ENCODE data around the gene ARPC1A.
"Not testable (repeated sequence)": the region's sequence is repeated elsewhere in the genome, so short reads cannot be mapped to it uniquely, and the experiment has no call there.

The ARPC1A gene

DNA sequence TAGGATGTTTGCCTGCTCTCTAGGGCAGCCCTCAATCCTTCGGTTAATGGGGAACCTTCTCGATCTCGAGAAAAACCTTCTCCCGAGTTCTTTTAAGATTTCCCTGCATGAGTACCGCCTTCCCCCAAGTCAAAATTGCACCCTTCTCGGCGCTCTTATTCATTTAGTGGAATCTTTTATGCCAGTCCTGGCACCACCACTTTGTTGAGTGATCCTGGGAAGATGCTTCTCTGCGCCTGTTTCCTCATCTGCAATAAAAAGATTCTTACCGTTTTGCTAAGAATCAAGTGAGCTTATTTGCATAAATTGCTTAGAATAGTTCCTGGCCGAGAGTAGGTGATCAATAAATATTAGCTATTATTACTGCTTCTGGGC lies 697 bp downstream of the ARPC1A start:
- H4K8ac ChIP-seq (ENCODE audit: low read length), result no peak overlapping the region
- H3K14ac ChIP-seq (ENCODE audit: low read length in 2 of 2), result no peak overlapping the region
- peak overlapping the region in 1 of 2 experiments; percentile 67 for H3K18ac ChIP-seq (ENCODE audit: low read depth in 1 of 2, low read length in 2 of 2)
- H4K91ac ChIP-seq (ENCODE audit: low read length), result no peak overlapping the region
- peaks cover 16% of the 10 kb centered on the region for H3K4me1 ChIP-seq (ENCODE audit: control insufficient read depth, insufficient read depth, low read depth, low read length)
- peak overlapping the region; percentile 69 for H3K4me2 ChIP-seq (ENCODE audit: low read length, poor library complexity, severe bottlenecking)
- H3K4ac ChIP-seq (ENCODE audit: low read depth in 1 of 2, low read length in 2 of 2), result peak overlapping the region in 1 of 2 experiments; percentile 89
- H3K9me3 ChIP-seq (ENCODE audit: control insufficient read depth, low read length), result no peaks in the 10 kb centered on the region
- no peak overlapping the region for H2BK15ac ChIP-seq (ENCODE audit: low read depth, poor library complexity, severe bottlenecking)
- no peak overlapping the region for H2BK120ac ChIP-seq (ENCODE audit: low read depth, low read length)
- no peak overlapping the region for H2AFZ ChIP-seq (ENCODE audit: low read depth, low read length)
- H3K27me3 ChIP-seq (ENCODE audit: control insufficient read depth in 1 of 2, insufficient read depth in 1 of 2, low read length in 2 of 2), result no peaks in the 10 kb centered on the region
- H3K79me1 ChIP-seq (replicated peaks; ENCODE audit: low read length, poor library complexity, severe bottlenecking), result peaks cover 6% of the 10 kb centered on the region
- DNase-seq, result no peak
- H3K36me3 ChIP-seq (ENCODE audit: control insufficient read depth in 1 of 2, insufficient read depth in 2 of 2, low read depth in 1 of 2, low read length in 2 of 2), result peaks cover 0 to 3% of the 10 kb centered on the region in 2 experiments
- H3K4me3 ChIP-seq (ENCODE audit: insufficient read depth in 1 of 2, low read depth in 1 of 2, low read length in 2 of 2), result peak overlapping the region; percentile 82 to 90
- no peak overlapping the region for H2BK5ac ChIP-seq (ENCODE audit: low read depth, low read length, poor library complexity, severe bottlenecking)
- 12% methylated on average over 8 of the region's 10 CpGs for WGBS
- no peak overlapping the region for H2BK12ac ChIP-seq (ENCODE audit: low read length in 2 of 2)
- no peak overlapping the region for H2AK5ac ChIP-seq (ENCODE audit: low read length, severe bottlenecking)
- H3K9ac ChIP-seq (ENCODE audit: low read length), result peak overlapping the region; percentile 93
- peak overlapping the region in 1 of 2 experiments; percentile 83 for H3K23ac ChIP-seq (ENCODE audit: low read length in 2 of 2)
- H3K27ac ChIP-seq (ENCODE audit: low read length, poor library complexity, severe bottlenecking), result no peak overlapping the region

DNA sequence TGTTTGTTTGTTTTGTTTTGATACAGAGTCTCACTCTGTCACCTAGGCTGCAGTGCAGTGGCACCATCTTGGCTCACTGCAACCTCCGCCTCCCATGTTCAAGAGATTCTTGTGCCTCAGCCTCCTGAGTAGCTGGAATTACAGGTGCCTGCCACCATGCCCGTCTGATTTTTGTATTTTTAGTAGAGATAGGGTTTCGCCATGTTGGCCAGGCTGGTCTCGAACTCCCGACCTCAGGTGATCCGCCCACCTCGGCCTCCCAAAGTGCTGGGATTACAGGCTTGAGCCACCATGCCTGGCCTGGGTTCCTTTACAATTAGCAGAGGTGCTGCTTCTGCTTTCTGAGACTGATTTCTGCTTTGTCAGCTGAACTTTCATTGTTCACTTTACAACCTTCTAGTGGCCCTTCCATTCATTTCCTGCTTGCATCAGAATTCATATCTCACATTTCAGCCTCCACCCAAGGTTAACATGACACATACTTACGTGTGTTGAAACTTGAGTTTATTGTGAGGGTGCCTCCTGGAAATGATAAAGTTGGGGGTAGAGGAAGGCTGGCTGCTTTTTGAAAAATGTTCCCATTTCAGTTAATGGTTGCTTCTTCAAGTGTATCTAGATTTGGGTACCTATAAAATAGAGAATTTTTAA lies 4.7 kb downstream of the ARPC1A start:
- not testable (repeated sequence) for H3K79me1 ChIP-seq (replicated peaks; ENCODE audit: low read length, poor library complexity, severe bottlenecking); H3K27me3 ChIP-seq (ENCODE audit: control insufficient read depth in 1 of 2, insufficient read depth in 1 of 2, low read length in 2 of 2); H4K8ac ChIP-seq (ENCODE audit: low read length); H3K9me3 ChIP-seq (ENCODE audit: control insufficient read depth, low read length); H2BK5ac ChIP-seq (ENCODE audit: low read depth, low read length, poor library complexity, severe bottlenecking); H3K4ac ChIP-seq (ENCODE audit: low read depth in 1 of 2, low read length in 2 of 2); H4K91ac ChIP-seq (ENCODE audit: low read length); H3K18ac ChIP-seq (ENCODE audit: low read depth in 1 of 2, low read length in 2 of 2); H3K14ac ChIP-seq (ENCODE audit: low read length in 2 of 2); H3K23ac ChIP-seq (ENCODE audit: low read length in 2 of 2); H2AK5ac ChIP-seq (ENCODE audit: low read length, severe bottlenecking); H3K4me1 ChIP-seq (ENCODE audit: control insufficient read depth, insufficient read depth, low read depth, low read length); H2BK15ac ChIP-seq (ENCODE audit: low read depth, poor library complexity, severe bottlenecking); H2BK120ac ChIP-seq (ENCODE audit: low read depth, low read length); H2AFZ ChIP-seq (ENCODE audit: low read depth, low read length); H2BK12ac ChIP-seq (ENCODE audit: low read length in 2 of 2)
- peaks cover 11 to 21% of the 10 kb centered on the region in 2 experiments for H3K36me3 ChIP-seq (ENCODE audit: control insufficient read depth in 1 of 2, insufficient read depth in 2 of 2, low read depth in 1 of 2, low read length in 2 of 2)
- H3K9ac ChIP-seq (ENCODE audit: low read length), result peak overlapping the region; percentile 70
- H3K4me2 ChIP-seq (ENCODE audit: low read length, poor library complexity, severe bottlenecking), result peak overlapping the region; percentile 33
- H3K27ac ChIP-seq (ENCODE audit: low read length, poor library complexity, severe bottlenecking), result peak overlapping the region; percentile 47
- H3K4me3 ChIP-seq (ENCODE audit: insufficient read depth in 1 of 2, low read depth in 1 of 2, low read length in 2 of 2), result peak overlapping the region in 1 of 2 experiments; percentile 41
- 81% methylated on average over 8 of the region's 8 CpGs for WGBS
- peak; percentile 60 for DNase-seq

DNA sequence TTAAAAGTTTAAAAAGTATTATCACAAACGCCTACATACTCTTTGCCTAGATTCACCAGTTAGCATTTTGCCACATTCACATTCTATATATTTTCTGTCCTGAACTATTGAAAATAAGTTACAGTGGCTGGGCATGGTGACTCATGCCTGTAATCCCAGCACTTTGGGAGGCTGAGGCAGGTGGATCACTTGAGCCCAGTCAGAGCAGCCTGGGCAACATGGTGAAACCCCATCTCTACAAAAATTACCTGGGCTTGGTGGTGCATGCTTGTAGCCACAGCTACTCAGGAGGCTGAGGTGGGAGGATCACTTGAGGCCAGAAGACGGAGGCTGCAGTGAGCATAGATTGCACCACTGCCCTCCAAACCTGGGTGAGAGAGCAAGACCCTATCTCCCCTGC lies 5.3 kb downstream of the ARPC1A start:
- Histone ChIP-seq H2BK12ac (ENCODE audit: low read length in 2 of 2) (peak overlapping the region in 1 of 2 experiments; percentile 25), H3K4me1 (ENCODE audit: control insufficient read depth, insufficient read depth, low read depth, low read length) (peaks cover 10% of the 10 kb centered on the region), H3K18ac (ENCODE audit: low read depth in 1 of 2, low read length in 2 of 2) (no peak overlapping the region), H2BK120ac (ENCODE audit: low read depth, low read length) (no peak overlapping the region), H2BK15ac (ENCODE audit: low read depth, poor library complexity, severe bottlenecking) (no peak overlapping the region), H3K4me3 (ENCODE audit: insufficient read depth in 1 of 2, low read depth in 1 of 2, low read length in 2 of 2) (peak overlapping the region in 1 of 2 experiments; percentile 41), H3K36me3 (ENCODE audit: control insufficient read depth in 1 of 2, insufficient read depth in 2 of 2, low read depth in 1 of 2, low read length in 2 of 2) (peaks cover 11 to 26% of the 10 kb centered on the region in 2 experiments), H3K4me2 (ENCODE audit: low read length, poor library complexity, severe bottlenecking) (no peak overlapping the region), H3K14ac (ENCODE audit: low read length in 2 of 2) (no peak overlapping the region), H2AFZ (ENCODE audit: low read depth, low read length) (no peak overlapping the region), H2AK5ac (ENCODE audit: low read length, severe bottlenecking) (no peak overlapping the region), H2BK5ac (ENCODE audit: low read depth, low read length, poor library complexity, severe bottlenecking) (no peak overlapping the region), H3K9me3 (ENCODE audit: control insufficient read depth, low read length) (no peaks in the 10 kb centered on the region), H3K23ac (ENCODE audit: low read length in 2 of 2) (no peak overlapping the region), H3K4ac (ENCODE audit: low read depth in 1 of 2, low read length in 2 of 2) (no peak overlapping the region), H4K8ac (ENCODE audit: low read length) (no peak overlapping the region), H3K79me1 (replicated peaks; ENCODE audit: low read length, poor library complexity, severe bottlenecking) (peaks cover 3% of the 10 kb centered on the region), H3K27me3 (ENCODE audit: control insufficient read depth in 1 of 2, insufficient read depth in 1 of 2, low read length in 2 of 2) (no peaks in the 10 kb centered on the region), H3K9ac (ENCODE audit: low read length) (peak overlapping the region; percentile 70), H3K27ac (ENCODE audit: low read length, poor library complexity, severe bottlenecking) (peak overlapping the region; percentile 29), H4K91ac (ENCODE audit: low read length) (no peak overlapping the region)
- no peak for DNase-seq
- WGBS, result 95% methylated on average over 2 of the region's 2 CpGs

DNA sequence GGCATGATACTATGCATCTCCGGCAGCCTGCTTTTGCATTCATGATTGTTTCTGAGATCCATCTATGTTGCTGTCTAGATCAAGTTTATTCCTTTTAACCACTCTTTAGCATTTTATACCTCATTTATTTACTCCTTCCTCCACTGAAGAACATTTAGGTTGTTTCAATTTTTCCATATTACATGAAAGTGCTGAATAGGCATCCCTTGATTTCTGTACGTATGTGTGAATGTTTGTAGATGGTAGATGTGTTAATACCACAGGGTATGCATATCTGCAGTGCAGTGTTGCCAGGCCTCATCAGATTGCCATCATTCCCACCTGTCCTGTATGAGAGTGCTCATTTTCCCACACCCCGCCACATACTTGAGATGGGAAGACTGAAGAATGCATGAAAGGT lies 13.9 kb downstream of the ARPC1A start:
- Histone ChIP-seq H3K27ac (ENCODE audit: low read length, poor library complexity, severe bottlenecking) (no peak overlapping the region), H3K4me1 (ENCODE audit: control insufficient read depth, insufficient read depth, low read depth, low read length) (peaks cover 1% of the 10 kb centered on the region), H3K4ac (ENCODE audit: low read depth in 1 of 2, low read length in 2 of 2) (no peak overlapping the region), H3K23ac (ENCODE audit: low read length in 2 of 2) (no peak overlapping the region), H2BK5ac (ENCODE audit: low read depth, low read length, poor library complexity, severe bottlenecking) (no peak overlapping the region), H3K79me1 (replicated peaks; ENCODE audit: low read length, poor library complexity, severe bottlenecking) (peaks cover 20% of the 10 kb centered on the region), H3K27me3 (ENCODE audit: control insufficient read depth in 1 of 2, insufficient read depth in 1 of 2, low read length in 2 of 2) (no peaks in the 10 kb centered on the region), H3K9ac (ENCODE audit: low read length) (no peak overlapping the region), H2BK12ac (ENCODE audit: low read length in 2 of 2) (no peak overlapping the region), H3K4me2 (ENCODE audit: low read length, poor library complexity, severe bottlenecking) (no peak overlapping the region), H3K4me3 (ENCODE audit: insufficient read depth in 1 of 2, low read depth in 1 of 2, low read length in 2 of 2) (no peak overlapping the region), H3K18ac (ENCODE audit: low read depth in 1 of 2, low read length in 2 of 2) (no peak overlapping the region), H2AFZ (ENCODE audit: low read depth, low read length) (no peak overlapping the region), H2BK120ac (ENCODE audit: low read depth, low read length) (no peak overlapping the region), H2BK15ac (ENCODE audit: low read depth, poor library complexity, severe bottlenecking) (no peak overlapping the region), H3K36me3 (ENCODE audit: control insufficient read depth in 1 of 2, insufficient read depth in 2 of 2, low read depth in 1 of 2, low read length in 2 of 2) (peaks cover 35 to 83% of the 10 kb centered on the region in 2 experiments), H3K9me3 (ENCODE audit: control insufficient read depth, low read length) (no peaks in the 10 kb centered on the region), H4K8ac (ENCODE audit: low read length) (no peak overlapping the region), H3K14ac (ENCODE audit: low read length in 2 of 2) (no peak overlapping the region), H4K91ac (ENCODE audit: low read length) (no peak overlapping the region), H2AK5ac (ENCODE audit: low read length, severe bottlenecking) (no peak overlapping the region)
- 96% methylated on average over 3 of the region's 3 CpGs for WGBS
- no peak for DNase-seq
